WTC11 (cell line): ENCODE results near the gene SLC1A7. TPM values are rescaled to one million over a fixed set of nuclear protein-coding genes. Genes with fewer than 3 reads are reported as not detected.

ENCODE experiments used
- ATAC-seq: fragments of 200-7000 bp; cut with Tn5 transposase; 2 replicates; pipeline ENCODE4 v1.10.0; 2021; ENCODE audit warnings: mild to moderate bottlenecking, moderate library complexity
- CTCF ChIA-PET: fragments of 300-600 bp; sonication (Branson Sonifier 250); formaldehyde crosslinking; loops from one replicate; lab custom pipeline; 2021; ENCODE audit warnings: antibody characterized with exemption; lab: Charles Lee
- POLR2A ChIA-PET: fragments of 350-600 bp; sonication (Branson Sonifier 250); formaldehyde crosslinking; loops from one replicate; lab custom pipeline; 2021; ENCODE audit warnings: antibody characterized with exemption; lab: Charles Lee
- DNase-seq: peaks from one replicate; pipeline ENCODE4 v3.0.0; 2021; ENCODE audit warnings: low spot score
- H3K27ac Mint-ChIP-seq: 2 replicates; pipeline ENCODE4 v1.8.0; 2021; ENCODE audit warnings: mixed read lengths
- H3K27me3 Mint-ChIP-seq: 2 replicates; pipeline ENCODE4 v1.8.0; 2021; ENCODE audit warnings: low read depth, mild to moderate bottlenecking, moderate library complexity, mixed read lengths
- H3K36me3 Mint-ChIP-seq: 2 replicates; pipeline ENCODE4 v1.8.0; 2021; ENCODE audit warnings: mixed read lengths
- H3K4me1 Mint-ChIP-seq: 2 replicates; pipeline ENCODE4 v1.8.0; 2022; ENCODE audit warnings: mixed read lengths
- H3K4me3 Mint-ChIP-seq: 2 replicates; pipeline ENCODE4 v1.8.0; 2021; ENCODE audit warnings: mild to moderate bottlenecking, moderate library complexity, mixed read lengths
- H3K9me3 Mint-ChIP-seq: 2 replicates; pipeline ENCODE4 v1.8.0; 2021; ENCODE audit warnings: mixed read lengths
- CREB1 ChIP-seq: sonication (generic); formaldehyde crosslinking; IDR thresholded peaks from 2 replicates; pipeline ENCODE4 v1.8.0; 2023; ENCODE audit warnings: mild to moderate bottlenecking, missing genetic modification reagents
- CREM ChIP-seq: sonication (generic); formaldehyde crosslinking; IDR thresholded peaks from 2 replicates; pipeline ENCODE4 v1.8.1; 2022; ENCODE audit warnings: mild to moderate bottlenecking, missing genetic modification reagents, moderate library complexity
- ESRRA ChIP-seq: sonication (generic); formaldehyde crosslinking; IDR thresholded peaks from 2 replicates; pipeline ENCODE4 v1.8.1; 2022; ENCODE audit warnings: mild to moderate bottlenecking, missing genetic modification reagents, borderline replicate concordance
- GRHL2 ChIP-seq: fragments of 250-450 bp; sonication (Bioruptor Pico); IDR thresholded peaks from 2 replicates; pipeline ENCODE4 v1.8.0; 2022; ENCODE audit warnings: mild to moderate bottlenecking, moderate library complexity; ENCODE audit not compliant: insufficient replicate concordance, severe bottlenecking
- GTF2I ChIP-seq: fragments of 250-450 bp; sonication (Bioruptor Pico); conservative IDR thresholded peaks from 2 replicates; pipeline ENCODE4 v1.4.0; 2021; ENCODE audit warnings: mild to moderate bottlenecking
- MXD4 ChIP-seq: fragments of 250-450 bp; sonication (Bioruptor Pico); IDR thresholded peaks from 2 replicates; pipeline ENCODE4 v1.8.0; 2021; ENCODE audit warnings: mild to moderate bottlenecking, moderate library complexity, borderline replicate concordance
- NFE2L1 ChIP-seq: sonication (generic); formaldehyde crosslinking; IDR thresholded peaks from 2 replicates; pipeline ENCODE4 v1.8.1; 2023; ENCODE audit warnings: missing genetic modification reagents
- NR1H2 ChIP-seq: sonication (generic); formaldehyde crosslinking; IDR thresholded peaks from 2 replicates; pipeline ENCODE4 v1.9.0; 2021; ENCODE audit warnings: mild to moderate bottlenecking, moderate library complexity, missing genetic modification reagents
- NR3C1 ChIP-seq: sonication (generic); formaldehyde crosslinking; conservative IDR thresholded peaks from 2 replicates; pipeline ENCODE4 v1.8.1; 2023; ENCODE audit warnings: low read depth, mild to moderate bottlenecking, missing genetic modification reagents
- RORB ChIP-seq: fragments of 250-450 bp; sonication (Bioruptor Pico); IDR thresholded peaks from 2 replicates; pipeline ENCODE4 v1.9.0; 2021; ENCODE audit warnings: mild to moderate bottlenecking
- SMAD4 ChIP-seq: sonication (generic); formaldehyde crosslinking; IDR thresholded peaks from 2 replicates; pipeline ENCODE4 v1.8.0; 2022; ENCODE audit warnings: mild to moderate bottlenecking, missing genetic modification reagents
- SOX15 ChIP-seq: fragments of 250-450 bp; sonication (Bioruptor Pico); IDR thresholded peaks from 2 replicates; pipeline ENCODE4 v1.9.0; 2021; ENCODE audit warnings: mild to moderate bottlenecking
- SP1 ChIP-seq: sonication (generic); formaldehyde crosslinking; conservative IDR thresholded peaks from 2 replicates; pipeline ENCODE4 v1.8.1; 2022; ENCODE audit warnings: missing genetic modification reagents
- TCF7 ChIP-seq: sonication (generic); formaldehyde crosslinking; IDR thresholded peaks from 2 replicates; pipeline ENCODE4 v1.8.0; 2022; ENCODE audit warnings: mild to moderate bottlenecking, low read depth, missing genetic modification reagents, moderate library complexity
- TEAD1 ChIP-seq: sonication (generic); formaldehyde crosslinking; IDR thresholded peaks from 2 replicates; pipeline ENCODE4 v1.8.0; 2022; ENCODE audit warnings: mild to moderate bottlenecking, missing genetic modification reagents
- TP53 ChIP-seq: sonication (generic); formaldehyde crosslinking; IDR thresholded peaks from 2 replicates; pipeline ENCODE4 v1.8.1; 2023; ENCODE audit warnings: mild to moderate bottlenecking, missing genetic modification reagents
- ZNF121 ChIP-seq: sonication (generic); formaldehyde crosslinking; IDR thresholded peaks from 2 replicates; pipeline ENCODE4 v1.8.0; 2023; ENCODE audit warnings: missing genetic modification reagents
- ZNF219 ChIP-seq: sonication (generic); formaldehyde crosslinking; IDR thresholded peaks from 2 replicates; pipeline ENCODE4 v1.8.0; 2023; ENCODE audit warnings: missing genetic modification reagents, mild to moderate bottlenecking, borderline replicate concordance
- ZNF232 ChIP-seq: sonication (generic); formaldehyde crosslinking; IDR thresholded peaks from 2 replicates; pipeline ENCODE4 v1.8.0; 2022; ENCODE audit warnings: mild to moderate bottlenecking, missing genetic modification reagents
- ZNF317 ChIP-seq: sonication (generic); formaldehyde crosslinking; IDR thresholded peaks from 2 replicates; pipeline ENCODE4 v1.8.1; 2023; ENCODE audit warnings: low read depth, mild to moderate bottlenecking, moderate library complexity, missing genetic modification reagents, borderline replicate concordance
- total RNA-seq: library from RNA; stranded (reverse); gene quantifications from 3 replicates; pipeline ENCODE4 v1.2.3, GENCODE V29; 2021
- TF ChIP-seq, protein P1 (sequence below): sonication (generic); formaldehyde crosslinking; conservative IDR thresholded peaks from 2 replicates; pipeline ENCODE4 v1.8.1; 2023; ENCODE audit warnings: mild to moderate bottlenecking, low read depth, missing genetic modification reagents, moderate library complexity
- TF ChIP-seq, protein P2 (sequence below): fragments of 250-450 bp; sonication (Bioruptor Pico); conservative IDR thresholded peaks from 2 replicates; pipeline ENCODE4 v1.9.0; 2021; ENCODE audit warnings: mild to moderate bottlenecking
- TF ChIP-seq, protein P3 (sequence below): sonication (generic); formaldehyde crosslinking; IDR thresholded peaks from 2 replicates; pipeline ENCODE4 v1.8.0; 2022; ENCODE audit warnings: mild to moderate bottlenecking, missing genetic modification reagents
- TF ChIP-seq, protein P4 (sequence below): fragments of 250-450 bp; sonication (Bioruptor Pico); IDR thresholded peaks from 2 replicates; pipeline ENCODE4 v1.8.0; 2021; ENCODE audit warnings: mild to moderate bottlenecking
- TF ChIP-seq, protein P5 (sequence below): fragments of 250-450 bp; sonication (Bioruptor Pico); IDR thresholded peaks from 2 replicates; pipeline ENCODE4 v1.9.0; 2021; ENCODE audit warnings: moderate library complexity, mild to moderate bottlenecking, inconsistent platforms, borderline replicate concordance

SLC1A7 gene
- total RNA-seq, 1 experiment from 2014 or later: not detected

DNA sequence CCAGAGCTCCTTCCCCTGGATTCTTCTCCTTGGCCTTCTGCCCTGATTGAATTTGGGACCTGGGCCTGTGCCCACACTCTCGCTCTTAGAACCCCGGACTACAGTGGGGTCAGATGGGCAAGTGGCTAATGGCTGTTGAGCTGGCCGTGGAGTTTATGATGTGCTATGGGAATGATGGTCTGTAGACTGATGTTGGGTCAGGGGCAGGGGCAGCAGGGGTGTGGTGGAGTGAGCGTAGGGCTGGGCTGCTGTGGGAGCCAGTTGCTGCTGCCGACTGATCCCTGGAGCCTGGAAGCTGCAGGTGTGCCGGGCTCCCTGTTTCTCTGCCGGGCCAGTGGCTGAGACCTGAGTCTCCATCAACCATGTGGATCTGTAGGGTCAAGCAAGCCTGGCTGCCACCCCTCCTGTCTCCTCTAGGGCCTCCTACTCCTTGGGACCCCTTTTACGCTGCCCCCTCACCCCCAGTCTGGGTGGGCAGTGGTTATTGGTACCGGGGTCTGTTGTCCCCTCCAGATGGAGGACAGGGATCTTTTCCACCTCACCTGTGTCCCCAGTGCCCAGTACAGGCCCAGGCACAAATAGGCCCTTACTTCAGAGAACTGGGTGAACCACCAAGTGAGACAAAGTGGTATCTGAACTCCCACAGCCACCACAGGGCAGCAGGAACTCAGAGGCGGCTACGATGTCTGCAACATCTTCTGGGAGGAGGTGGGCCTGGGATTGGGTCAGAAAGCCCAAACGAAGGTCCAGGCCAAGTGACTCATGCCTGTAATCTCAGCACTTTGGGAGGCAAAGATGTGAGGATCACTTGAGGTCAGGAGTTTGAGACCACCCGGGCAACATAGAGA, 75.3 kb downstream of the SLC1A7 start (continued):
- TF ChIP-seq, protein P1, sequence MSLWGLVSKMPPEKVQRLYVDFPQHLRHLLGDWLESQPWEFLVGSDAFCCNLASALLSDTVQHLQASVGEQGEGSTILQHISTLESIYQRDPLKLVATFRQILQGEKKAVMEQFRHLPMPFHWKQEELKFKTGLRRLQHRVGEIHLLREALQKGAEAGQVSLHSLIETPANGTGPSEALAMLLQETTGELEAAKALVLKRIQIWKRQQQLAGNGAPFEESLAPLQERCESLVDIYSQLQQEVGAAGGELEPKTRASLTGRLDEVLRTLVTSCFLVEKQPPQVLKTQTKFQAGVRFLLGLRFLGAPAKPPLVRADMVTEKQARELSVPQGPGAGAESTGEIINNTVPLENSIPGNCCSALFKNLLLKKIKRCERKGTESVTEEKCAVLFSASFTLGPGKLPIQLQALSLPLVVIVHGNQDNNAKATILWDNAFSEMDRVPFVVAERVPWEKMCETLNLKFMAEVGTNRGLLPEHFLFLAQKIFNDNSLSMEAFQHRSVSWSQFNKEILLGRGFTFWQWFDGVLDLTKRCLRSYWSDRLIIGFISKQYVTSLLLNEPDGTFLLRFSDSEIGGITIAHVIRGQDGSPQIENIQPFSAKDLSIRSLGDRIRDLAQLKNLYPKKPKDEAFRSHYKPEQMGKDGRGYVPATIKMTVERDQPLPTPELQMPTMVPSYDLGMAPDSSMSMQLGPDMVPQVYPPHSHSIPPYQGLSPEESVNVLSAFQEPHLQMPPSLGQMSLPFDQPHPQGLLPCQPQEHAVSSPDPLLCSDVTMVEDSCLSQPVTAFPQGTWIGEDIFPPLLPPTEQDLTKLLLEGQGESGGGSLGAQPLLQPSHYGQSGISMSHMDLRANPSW: no peak
- no peak for TF ChIP-seq SOX15
- TF ChIP-seq NFE2L1 (CRISPR knock-in tag): no peak
- no peak for TF ChIP-seq ZNF317
- TF ChIP-seq CREB1: no peak
- TF ChIP-seq TEAD1 (CRISPR knock-in tag): no peak
- TF ChIP-seq ZNF232 (CRISPR knock-in tag): no peak

DNA sequence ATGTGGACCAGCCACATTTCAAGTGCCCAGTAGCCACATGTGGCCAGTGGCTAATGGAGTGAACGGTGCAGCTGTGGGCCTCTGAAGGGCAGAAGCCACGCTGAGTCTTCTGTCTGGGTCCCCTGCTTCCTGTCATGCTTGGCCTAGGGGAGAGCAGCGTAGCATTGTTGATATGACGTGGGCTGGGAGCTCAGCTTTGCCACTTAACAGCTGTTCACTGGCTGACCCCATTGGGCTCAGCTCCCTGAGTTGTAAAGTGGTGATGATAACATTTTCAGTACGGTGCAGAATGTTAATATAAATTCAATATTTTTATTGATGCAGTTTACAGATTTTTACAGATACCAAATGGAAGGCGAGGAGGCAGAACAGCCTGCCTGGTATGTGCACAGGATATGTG, 76.0 kb downstream of the SLC1A7 start:
- H3K27ac Mint-ChIP-seq: no peak overlapping the region
- no peaks in the 10 kb centered on the region for H3K36me3 Mint-ChIP-seq
- peaks cover 40% of the 10 kb centered on the region for H3K27me3 Mint-ChIP-seq
- DNase-seq (no peak), ATAC-seq (no peak)
- no peaks in the 10 kb centered on the region for H3K9me3 Mint-ChIP-seq
- H3K4me1 Mint-ChIP-seq: 0 out of 2 replicates have a peak, but pooled peaks cover 5% of the 10 kb centered on the region
- POLR2A ChIA-PET: no interaction called here
- TF ChIP-seq NFE2L1 (CRISPR knock-in tag): no peak
- no peak for TF ChIP-seq SMAD4 (CRISPR knock-in tag)
- TF ChIP-seq GRHL2 (CRISPR knock-in tag): no peak
- TF ChIP-seq ZNF219 (CRISPR knock-in tag): no peak
- TF ChIP-seq TCF7 (CRISPR knock-in tag): no peak
- TF ChIP-seq, protein P2, sequence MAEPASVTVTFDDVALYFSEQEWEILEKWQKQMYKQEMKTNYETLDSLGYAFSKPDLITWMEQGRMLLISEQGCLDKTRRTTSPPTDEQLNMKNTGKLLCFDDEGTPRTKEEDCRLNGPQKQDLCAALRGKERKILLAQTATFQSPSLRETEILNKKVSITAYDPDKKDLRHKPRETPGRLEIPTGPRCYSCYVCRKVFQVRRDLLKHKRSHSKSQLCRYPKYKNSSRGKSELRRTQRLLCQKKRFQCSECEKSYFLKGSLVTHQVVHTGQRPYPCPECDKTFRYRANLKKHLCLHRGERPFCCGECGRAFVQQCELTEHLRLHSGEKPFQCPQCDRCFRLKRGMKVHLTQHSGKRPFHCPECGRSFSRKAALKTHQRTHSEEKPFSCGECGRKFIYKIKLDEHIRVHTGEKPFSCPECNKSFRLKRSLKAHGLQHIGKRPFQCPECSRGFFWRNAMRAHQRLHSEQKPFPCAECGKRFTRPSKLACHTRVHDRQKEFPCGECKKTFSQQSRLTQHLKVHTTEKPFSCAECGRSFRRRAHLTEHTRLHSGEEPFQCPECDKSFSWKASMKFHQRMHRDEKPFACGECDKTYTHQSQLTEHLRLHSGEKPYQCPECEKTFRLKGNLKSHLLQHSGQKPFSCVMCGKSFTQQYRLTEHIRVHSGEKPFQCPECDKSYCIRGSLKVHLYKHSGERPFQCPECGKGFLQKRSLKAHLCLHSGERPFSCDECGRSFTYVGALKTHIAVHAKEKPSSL (CRISPR knock-in tag): no peak
- TF ChIP-seq TP53 (CRISPR knock-in tag): no peak
- no peak for TF ChIP-seq RORB (CRISPR knock-in tag)
- no peak for TF ChIP-seq ZNF121 (CRISPR knock-in tag)
- no peak for TF ChIP-seq NR1H2
- TF ChIP-seq SOX15: no peak
- no peak for TF ChIP-seq CREM (CRISPR knock-in tag)
- TF ChIP-seq GTF2I (CRISPR knock-in tag): no peak
- no peak for TF ChIP-seq SP1
- TF ChIP-seq NR3C1: no peak
- no peak for TF ChIP-seq ZNF232 (CRISPR knock-in tag)
- TF ChIP-seq ESRRA: no peak
- CTCF ChIA-PET: interaction anchor here (1.3 kb wide), 1 partner anchor 12 kb away, joined by 3 read pairs; no protein-coding TSS in a partner anchor
- H3K4me3 Mint-ChIP-seq: no peak overlapping the region

DNA sequence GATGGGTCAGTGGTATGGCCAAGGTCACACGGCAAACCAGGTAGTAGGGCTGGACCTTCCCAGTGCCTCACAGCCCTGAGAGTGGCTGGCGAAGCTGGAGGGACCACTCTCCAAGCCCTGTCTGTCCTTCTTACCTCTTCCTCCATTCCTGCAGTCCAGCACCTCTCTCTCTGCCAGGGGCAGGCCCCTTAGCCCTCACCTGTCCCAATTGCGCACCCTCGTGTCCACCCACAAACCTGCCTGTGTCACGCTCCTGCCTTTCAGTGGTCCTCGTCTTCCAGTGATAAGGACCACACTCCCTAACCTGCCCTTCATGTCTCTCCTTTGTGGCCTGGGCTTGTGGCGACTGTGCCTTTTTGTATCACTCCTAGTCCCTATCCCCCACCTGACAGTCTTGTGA, 77.0 kb downstream of the SLC1A7 start:
- DNase-seq: peak; percentile 32
- no peaks in the 10 kb centered on the region for H3K9me3 Mint-ChIP-seq
- 0 out of 2 replicates have a peak, but pooled peaks cover 5% of the 10 kb centered on the region for H3K4me1 Mint-ChIP-seq
- POLR2A ChIA-PET: no interaction called here
- CTCF ChIA-PET: no interaction called here
- H3K4me3 Mint-ChIP-seq: no peak overlapping the region
- H3K27me3 Mint-ChIP-seq: peaks cover 51% of the 10 kb centered on the region
- H3K36me3 Mint-ChIP-seq: no peaks in the 10 kb centered on the region
- no peak for ATAC-seq
- no peak overlapping the region for H3K27ac Mint-ChIP-seq
- TF ChIP-seq, protein P3, sequence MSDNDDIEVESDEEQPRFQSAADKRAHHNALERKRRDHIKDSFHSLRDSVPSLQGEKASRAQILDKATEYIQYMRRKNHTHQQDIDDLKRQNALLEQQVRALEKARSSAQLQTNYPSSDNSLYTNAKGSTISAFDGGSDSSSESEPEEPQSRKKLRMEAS (CRISPR knock-in tag): no peak
- TF ChIP-seq, protein P4, sequence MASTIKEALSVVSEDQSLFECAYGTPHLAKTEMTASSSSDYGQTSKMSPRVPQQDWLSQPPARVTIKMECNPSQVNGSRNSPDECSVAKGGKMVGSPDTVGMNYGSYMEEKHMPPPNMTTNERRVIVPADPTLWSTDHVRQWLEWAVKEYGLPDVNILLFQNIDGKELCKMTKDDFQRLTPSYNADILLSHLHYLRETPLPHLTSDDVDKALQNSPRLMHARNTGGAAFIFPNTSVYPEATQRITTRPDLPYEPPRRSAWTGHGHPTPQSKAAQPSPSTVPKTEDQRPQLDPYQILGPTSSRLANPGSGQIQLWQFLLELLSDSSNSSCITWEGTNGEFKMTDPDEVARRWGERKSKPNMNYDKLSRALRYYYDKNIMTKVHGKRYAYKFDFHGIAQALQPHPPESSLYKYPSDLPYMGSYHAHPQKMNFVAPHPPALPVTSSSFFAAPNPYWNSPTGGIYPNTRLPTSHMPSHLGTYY: no peak
- TF ChIP-seq, protein P1: no peak
- no peak for TF ChIP-seq MXD4 (CRISPR knock-in tag)
- TF ChIP-seq, protein P5, sequence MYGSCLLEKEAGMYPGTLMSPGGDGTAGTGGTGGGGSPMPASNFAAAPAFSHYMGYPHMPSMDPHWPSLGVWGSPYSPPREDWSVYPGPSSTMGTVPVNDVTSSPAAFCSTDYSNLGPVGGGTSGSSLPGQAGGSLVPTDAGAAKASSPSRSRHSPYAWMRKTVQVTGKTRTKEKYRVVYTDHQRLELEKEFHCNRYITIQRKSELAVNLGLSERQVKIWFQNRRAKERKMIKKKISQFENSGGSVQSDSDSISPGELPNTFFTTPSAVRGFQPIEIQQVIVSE (CRISPR knock-in tag): no peak
